ACHN (cell line): ENCODE measurements around the gene ZYX.
A peak's percentile ranks its signal among the peaks of the same experiment; 100 is the strongest.

ENCODE experiments used
- DNase-seq: peaks from one replicate; pipeline ENCODE4 v3.0.0-alpha.2; 2015
- in situ Hi-C: cut with HindIII; loops from 2 replicates; pipeline ENCODE4 v1.10.0; 2017; ENCODE audit warnings: low sequenced_read_pairs, low pct_ligation_motif_present, low pct_unique_long_range_greater_than_20kb

ZYX gene

GRCh38 chr7:143360788-143361551 lies 20.2 kb upstream of the ZYX start:
- in situ Hi-C loops, result no loop called here
- no peak for DNase-seq

DNA sequence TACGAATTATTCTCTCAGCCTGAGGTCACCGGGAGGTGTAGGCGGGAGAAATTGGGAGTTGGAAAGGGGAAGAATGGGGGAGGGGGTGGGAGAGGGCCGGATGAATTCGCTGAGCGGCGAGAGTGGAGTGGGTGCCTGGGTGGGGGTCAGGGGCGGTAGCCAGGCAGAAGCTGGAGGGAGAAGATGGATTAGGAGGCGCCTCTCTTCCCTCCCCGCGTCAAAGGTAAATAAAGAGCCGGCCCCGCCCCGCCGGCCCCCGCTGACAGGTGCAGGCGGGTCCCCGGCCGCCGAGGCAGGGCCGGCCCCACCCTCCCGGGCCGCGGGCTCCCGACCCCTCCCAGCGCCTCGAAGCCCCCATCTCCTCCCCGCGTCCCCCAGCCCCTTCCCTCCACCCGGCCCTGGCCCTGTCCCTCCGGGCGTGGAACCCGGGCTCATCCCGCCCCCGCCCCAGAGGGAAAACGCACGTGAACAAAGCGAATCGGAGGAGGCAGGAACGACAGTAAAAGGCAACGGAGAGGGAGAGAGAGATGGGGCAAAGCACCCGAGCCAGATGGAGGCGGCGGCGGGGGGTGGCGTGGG lies 19.5 kb upstream of the ZYX start:
- no peak for DNase-seq

DNA sequence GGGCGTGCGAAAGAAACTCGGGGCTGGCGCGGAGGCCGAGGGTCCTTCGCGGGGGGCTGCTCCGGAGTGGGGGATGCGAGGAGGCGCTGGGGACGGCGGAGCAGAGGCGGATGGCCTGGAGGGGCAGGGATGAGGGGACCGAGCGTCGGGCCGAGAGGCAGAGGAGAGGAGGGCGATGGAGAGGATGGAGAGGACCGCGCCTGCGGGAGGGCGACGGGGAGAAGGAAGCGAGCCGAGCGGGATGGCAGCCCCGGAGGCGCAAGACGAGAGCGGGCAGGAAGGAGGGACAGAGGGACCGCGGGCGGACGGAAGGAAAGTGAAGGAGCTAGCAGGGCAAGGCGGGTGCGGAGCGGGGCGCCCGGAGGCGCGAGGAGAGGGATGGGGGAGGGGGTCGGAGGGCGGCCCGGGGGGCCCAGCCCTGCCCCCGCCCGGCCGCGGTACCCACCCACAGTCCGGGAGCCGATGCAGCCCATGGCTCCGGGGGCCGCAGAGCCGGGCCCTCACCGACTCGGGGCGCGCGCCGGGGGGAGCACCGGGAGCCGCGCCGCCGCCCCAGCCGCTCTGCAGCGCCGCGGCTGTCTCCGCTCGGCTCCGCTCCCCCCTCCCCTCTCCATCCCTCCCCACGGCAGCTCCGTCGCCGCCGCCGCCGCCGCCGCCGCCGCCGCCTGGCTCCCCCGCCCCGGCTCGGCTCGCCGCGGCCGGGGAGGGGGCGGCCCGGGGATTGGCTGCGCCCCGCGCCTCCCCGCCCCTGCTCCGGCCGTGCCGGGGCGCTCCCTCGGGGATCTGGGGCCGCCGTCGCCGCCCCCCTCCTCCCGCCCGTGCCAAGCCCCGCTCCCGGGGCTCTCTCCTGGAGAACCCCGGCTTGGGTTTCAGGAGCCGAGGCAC lies 18.8 kb upstream of the ZYX start, which contains the start of gene FAM131B:
Gene FAM131B (minus strand): TSS at position 583 of the 885 bp plus-strand sequence. CDS start 110 bp downstream, at position 473.
- DNase-seq, result no peak

More for the DNA sequence above, 19.5 kb upstream of the ZYX start:
- in situ Hi-C loops, result no loop called here

GRCh38 chr7:143363016-143363937 lies 17.9 kb upstream of the ZYX start:
- DNase-seq, result no peak
- in situ Hi-C loops, result no loop called here

More for the DNA sequence above, 18.8 kb upstream of the ZYX start, which contains the start of gene FAM131B:
- in situ Hi-C loops, result no loop called here

GRCh38 chr7:143367972-143368371 lies 13.2 kb upstream of the ZYX start:
- in situ Hi-C loops, result no loop called here
- DNase-seq, result peak; percentile 69

GRCh38 chr7:143368387-143368786 lies 12.8 kb upstream of the ZYX start:
- in situ Hi-C loops, result no loop called here
- DNase-seq, result no peak

DNA sequence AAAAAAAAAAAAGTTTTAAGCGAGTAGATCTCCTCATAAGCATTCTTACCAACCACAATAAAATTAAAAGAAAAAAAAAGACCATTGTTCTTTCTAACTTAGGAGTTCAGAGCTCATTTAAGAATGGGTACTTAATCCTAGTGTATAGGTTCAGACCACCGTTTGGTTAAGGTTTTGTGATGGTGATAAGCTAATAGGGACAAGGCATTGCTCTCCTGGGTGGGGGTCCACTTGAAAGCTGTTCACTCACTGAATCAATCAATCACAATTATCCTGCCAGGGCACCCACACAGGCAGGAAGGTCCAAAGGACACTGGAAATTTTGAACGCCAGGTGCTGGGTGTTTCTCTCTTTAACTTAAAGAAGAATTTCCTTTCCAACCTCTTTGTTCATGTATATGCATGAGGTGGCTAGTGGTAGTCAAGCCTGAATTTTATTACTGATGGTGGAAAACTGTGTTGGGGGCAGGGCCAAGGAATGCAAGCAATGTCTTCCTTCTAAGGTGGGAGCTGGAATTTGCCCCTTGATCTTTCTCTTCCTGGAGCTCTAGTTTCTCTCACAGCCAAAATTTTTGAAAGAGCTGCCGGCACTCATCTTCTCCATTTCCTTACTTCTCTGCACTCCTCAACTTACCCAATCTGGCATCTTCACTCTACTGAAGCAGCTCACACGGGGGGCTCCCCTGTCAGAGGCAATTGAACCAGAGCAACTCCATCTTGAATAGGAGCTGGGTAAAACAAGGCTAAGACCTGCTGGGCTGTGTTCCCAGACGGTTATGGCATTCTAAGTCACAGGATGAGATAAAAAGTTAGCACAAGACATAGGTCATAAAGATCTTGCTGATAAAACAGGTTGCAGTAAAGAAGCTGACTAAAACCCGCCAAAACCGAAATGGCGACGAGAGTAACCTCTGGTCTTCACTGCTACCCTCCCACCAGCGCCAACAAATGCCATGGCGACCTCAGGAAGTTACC lies 11.2 kb upstream of the ZYX start:
- in situ Hi-C loops, result no loop called here

GRCh38 chr7:143372070-143372469 lies 9.1 kb upstream of the ZYX start:
- DNase-seq, result no peak
- in situ Hi-C loops, result no loop called here

More for the DNA sequence above, 11.2 kb upstream of the ZYX start:
- DNase-seq, result no peak

DNA sequence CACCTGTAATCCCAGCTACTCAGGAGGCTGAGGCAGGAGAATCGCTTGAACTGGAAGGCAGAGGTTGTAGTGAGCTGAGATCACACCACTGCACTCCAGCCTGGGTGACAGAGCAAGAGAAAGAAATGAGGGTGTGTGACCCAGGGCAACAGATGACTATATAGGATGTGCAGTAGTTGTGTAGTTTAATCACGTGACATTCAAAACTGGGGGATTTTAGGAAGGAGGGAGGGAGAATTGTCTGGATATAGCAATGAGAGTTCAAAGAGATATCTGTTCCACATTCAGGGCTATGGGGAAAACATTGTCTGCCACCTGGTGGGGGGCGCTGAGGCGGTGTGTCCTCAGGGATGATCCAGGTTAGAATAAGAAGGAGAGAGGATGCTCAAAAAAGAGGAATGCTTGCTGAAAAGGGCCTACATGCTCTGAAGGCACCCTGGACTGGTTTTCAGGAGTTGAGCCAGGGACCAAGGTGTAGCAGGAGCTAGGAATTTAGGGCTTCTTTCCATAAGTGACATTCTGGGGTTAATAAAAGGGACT lies 7.8 kb upstream of the ZYX start:
- no peak for DNase-seq
- in situ Hi-C loops, result no loop called here

- DNase-seq, result no peak
- in situ Hi-C loops, result no loop called here
Observed at GRCh38 chr7:143374561-143374960, 6.6 kb upstream of the ZYX start.

- in situ Hi-C loops, result no loop called here
- no peak for DNase-seq
Observed at GRCh38 chr7:143375298-143376034, 5.7 kb upstream of the ZYX start.

GRCh38 chr7:143376396-143376795 lies 4.7 kb upstream of the ZYX start:
- DNase-seq, result no peak
- in situ Hi-C loops, result no loop called here

DNA sequence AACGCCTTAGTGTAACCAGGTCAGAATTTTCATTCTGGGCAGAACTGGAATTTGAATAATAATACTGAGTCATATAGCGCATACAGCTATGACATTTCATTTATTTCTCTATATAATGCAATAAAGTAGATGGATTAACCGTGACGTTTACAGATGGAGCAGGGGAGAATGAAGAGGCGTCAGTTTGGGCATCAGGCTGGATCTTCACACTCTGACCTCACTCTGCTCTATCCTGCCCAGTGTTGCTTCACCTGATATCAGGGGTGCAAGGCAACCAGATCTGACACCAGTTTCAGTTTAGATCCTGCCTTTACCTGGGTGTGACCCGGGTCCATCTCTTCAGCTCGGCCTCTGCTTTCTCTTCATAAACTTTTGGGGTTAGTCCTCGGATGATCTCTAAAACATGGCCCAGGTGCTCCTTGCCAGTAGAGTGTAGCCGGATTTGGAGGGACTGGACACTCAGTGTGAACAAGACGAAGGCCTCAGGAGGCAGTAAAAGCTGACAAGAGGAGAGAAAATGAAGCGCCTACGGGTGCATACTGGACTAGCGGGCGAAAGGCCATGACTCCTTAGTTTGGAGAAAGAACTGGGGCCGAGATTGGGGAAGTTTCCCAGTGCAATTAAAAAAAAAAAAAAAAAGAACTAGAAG lies 1.4 kb upstream of the ZYX start:
- DNase-seq, result peak; percentile 45
- in situ Hi-C loops, result no loop called here

DNA sequence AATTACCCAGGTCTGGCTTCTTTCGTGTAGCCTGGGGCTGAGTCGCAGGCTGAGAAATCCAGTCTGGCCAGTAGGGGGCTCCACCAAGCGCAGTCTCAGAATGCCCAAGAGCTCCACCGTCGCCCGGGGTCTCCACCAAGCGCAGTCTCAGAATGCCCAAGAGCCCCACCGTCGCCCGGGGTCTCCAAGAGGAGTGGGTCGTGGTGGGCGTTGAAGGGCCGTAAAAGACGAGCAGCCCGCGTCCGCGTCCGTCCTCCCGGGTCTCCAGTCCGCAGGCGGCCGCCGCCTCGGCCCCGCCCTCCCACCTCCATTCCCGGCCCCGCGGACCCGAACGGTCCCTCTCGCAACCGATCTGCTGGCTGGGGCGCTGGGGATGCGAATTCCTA lies 892 bp upstream of the ZYX start:
- in situ Hi-C loops, result no loop called here
- peak; percentile 88 for DNase-seq

GRCh38 chr7:143381427-143382125 lies 431 bp downstream of the ZYX start:
- in situ Hi-C loops, result no loop called here
- DNase-seq, result peak; percentile 70
